HL-60 (cell line): ENCODE results near the gene SNX3.

Experiments used
- CTCF ChIP-seq: IDR thresholded peaks from one replicate; pipeline ENCODE4 v1.5.1; 2011; ENCODE audit warnings: low read length, control low read depth, inconsistent platforms; ENCODE audit not compliant: insufficient read depth
- GABPA ChIP-seq: IDR thresholded peaks from 2 replicates; pipeline ENCODE4 v1.6.1; 2012; ENCODE audit warnings: low read depth
- POLR2AphosphoS5 ChIP-seq: IDR thresholded peaks from 2 replicates; pipeline ENCODE4 v1.6.1; 2012; ENCODE audit warnings: low read depth
- REST ChIP-seq: IDR thresholded peaks from 2 replicates; pipeline ENCODE4 v1.6.1; 2012; ENCODE audit warnings: low read depth; ENCODE audit not compliant: insufficient replicate concordance
- SPI1 ChIP-seq: IDR thresholded peaks from 2 replicates; pipeline ENCODE4 v1.6.1; 2012; ENCODE audit warnings: low read depth, mild to moderate bottlenecking, borderline replicate concordance

GRCh38 chr6:108200186-108200585 is 60.7 kb downstream of the SNX3 start:
- no peak for TF ChIP-seq CTCF
- TF ChIP-seq REST: no peak
- TF ChIP-seq POLR2AphosphoS5: no peak
- TF ChIP-seq GABPA: no peak
- no peak for TF ChIP-seq SPI1
